ACHN (cell line): ENCODE data around the gene IQGAP1.

ENCODE experiments used
- DNase-seq: peaks from one replicate; pipeline ENCODE4 v3.0.0-alpha.2; 2015
- in situ Hi-C: cut with HindIII; loops from 2 replicates; pipeline ENCODE4 v1.10.0; 2017; ENCODE audit warnings: low sequenced_read_pairs, low pct_ligation_motif_present, low pct_unique_long_range_greater_than_20kb

The IQGAP1 gene

DNA sequence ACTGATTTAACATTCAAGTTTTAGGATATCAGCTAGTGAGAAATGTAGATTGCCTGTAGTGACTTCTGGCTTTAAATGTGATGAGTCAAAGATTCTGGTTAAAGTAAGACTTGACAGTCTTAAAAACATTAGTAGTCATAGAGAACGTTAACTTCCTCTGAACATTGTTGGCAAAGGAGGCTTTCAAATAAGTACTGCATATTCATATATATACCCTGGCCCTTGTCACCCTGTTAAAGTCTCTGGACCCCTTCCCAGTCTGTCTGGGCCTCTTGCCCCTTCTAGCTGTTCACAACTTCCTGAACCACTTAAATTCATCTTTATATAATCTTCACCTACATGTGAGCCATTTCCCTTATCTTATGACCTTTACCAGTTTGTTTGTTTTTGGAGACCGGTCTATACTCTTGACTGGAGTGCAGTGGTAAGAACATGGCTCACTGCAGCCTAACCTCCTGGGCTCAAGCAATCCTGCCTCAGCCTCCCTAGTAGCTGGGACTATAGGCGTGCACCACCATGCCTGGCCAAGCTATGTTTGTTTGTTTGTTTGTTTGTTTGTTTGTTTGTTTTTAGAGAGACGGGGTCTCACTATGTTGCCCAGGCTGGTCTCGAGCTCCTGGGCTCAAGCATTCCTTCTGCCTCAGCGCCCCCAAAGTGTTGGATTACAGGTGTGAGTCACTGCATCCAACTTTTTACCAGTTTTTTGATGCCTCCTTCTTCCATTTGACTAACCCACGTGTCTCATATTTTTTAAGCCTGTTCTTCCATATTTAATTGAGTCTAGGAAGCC is 77.3 kb downstream of the IQGAP1 start:
- peak; percentile 14 for DNase-seq
- in situ Hi-C loops = no loop called here

DNA sequence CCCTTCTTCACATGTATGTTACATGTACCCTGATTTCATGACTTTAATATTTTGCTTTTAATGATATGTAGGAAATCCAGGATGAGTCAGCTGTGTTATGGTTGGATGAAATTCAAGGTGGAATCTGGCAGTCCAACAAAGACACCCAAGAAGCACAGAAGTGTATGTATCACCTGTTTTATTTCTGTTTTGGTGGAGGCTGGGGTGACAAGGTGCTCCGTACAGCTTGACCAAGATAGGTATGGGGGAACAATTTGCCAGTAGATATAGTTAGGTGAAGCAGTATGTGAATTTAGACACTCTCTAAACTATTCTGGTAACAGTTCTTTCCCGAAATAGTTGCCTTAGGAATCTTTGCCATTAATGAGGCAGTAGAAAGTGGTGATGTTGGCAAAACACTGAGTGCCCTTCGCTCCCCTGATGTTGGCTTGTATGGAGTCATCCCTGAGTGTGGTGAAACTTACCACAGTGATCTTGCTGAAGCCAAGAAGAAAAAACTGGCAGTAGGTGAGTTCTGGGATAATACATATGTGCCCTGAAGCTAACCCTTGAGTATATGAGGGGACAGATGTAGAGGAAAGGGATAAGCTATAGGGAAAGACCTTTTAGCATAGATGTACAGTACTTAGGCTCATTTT is 78.0 kb downstream of the IQGAP1 start:
- in situ Hi-C loops = no loop called here
- DNase-seq = no peak

DNA sequence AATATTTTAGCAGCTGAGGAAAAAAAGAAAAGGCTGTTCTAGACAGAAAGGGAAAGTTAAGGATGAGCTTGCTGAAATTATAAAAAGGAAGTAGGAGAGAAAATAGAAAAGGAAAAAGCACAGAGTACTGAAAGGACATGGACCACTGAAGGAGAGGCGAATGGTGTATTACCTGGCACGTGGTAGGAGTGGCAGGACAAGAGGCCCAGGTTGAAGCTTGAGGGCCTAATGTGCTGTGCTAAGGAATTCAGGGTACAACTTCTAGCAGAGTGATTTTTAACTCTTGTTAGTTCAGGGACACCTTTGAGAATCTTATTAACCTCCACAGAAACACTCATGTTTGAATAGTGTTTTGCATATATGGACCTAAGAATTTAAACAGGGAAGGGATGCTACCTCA is 81.7 kb downstream of the IQGAP1 start:
- no peak for DNase-seq
- in situ Hi-C loops = no loop called here

DNA sequence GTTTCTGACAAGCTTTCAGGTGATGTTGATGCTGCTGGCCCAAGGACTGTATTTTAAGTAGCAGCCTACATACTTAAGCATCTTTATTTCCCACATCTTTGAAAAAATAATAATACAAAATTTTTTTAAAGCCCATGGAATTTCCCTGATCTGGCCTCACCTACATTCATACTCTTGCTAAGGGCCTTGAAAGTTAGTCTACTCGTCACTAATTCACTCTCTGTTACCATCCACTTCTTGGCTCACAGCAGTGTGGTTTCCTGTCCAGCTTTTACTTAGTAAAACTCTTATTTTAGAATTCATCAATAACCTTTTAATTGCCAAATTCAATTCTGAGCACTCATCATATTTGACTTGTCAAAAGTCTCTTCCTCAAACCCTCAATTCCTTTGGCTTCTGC is 82.4 kb downstream of the IQGAP1 start:
- no peak for DNase-seq
- in situ Hi-C loops = no loop called here

DNA sequence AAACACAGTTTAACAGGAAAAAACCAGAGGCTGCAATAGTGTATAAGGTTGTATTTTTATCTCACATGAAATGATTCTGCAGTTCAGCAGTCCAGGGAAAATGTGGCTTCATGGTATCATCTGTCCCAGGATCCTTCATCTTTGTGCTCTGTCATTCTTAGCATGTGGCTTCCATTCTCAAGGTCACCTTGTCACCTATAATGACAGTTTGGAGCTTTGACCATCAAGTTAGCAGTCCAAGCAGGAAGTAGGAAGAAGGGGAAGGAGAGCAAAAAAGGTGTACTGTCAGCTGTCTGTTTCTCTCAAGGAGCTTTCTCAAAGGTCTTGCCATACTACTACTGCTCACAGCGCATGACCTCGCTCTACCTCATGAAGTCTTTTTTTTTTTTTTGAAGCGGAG is 83.1 kb downstream of the IQGAP1 start:
- in situ Hi-C loops = no loop called here
- DNase-seq = no peak

DNA sequence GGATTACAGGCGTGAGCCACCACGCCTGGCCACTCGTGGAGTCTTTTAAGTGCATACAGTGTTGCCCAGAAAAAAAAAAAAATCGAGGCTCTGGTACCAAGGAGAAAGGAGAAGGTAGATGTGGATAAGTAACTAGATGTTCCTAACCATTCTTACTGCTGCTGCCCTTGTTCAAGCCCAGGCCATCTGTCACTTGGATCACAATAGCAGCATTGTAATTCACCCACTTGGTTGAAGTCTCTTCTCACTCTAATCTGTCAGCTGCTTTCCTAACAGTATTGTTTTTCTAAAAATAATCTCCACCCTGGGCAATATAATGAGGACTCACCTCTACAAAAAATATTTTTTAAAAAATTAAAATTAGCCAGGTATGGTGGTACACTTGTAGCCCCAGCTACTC is 83.7 kb downstream of the IQGAP1 start:
- in situ Hi-C loops = no loop called here

DNA sequence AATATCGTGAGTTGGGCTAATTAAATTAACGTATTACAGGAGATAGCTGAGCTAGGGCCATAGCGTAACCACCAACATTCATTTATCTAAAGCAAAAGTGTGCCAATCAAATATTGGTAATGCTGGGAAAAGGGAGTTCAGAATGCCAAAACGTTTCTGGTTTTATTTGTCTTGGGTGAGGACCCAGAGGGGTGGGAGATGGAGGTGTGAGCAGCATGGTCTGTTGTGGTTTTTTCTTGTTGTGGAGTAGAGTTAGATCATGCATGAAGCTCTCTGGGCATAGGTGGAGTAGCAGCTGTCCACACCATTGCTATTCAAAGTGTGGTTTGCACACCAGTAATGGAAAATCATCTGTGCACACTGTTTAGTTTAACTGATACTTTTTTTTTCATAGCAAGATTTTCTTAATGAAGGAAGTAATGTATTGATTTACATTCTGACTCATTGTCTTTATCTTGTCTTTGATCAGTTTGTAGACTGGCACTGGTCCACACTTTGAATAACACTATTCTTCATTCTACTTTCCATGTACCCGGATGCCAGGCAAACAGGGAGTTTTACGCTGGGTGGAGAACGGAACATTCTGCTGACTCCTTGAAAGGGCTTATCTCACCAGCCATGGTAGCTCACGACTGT is 90.9 kb downstream of the IQGAP1 start:
- DNase-seq = no peak
- in situ Hi-C loops = no loop called here

More for the DNA sequence above, 83.7 kb downstream of the IQGAP1 start:
- DNase-seq = no peak

DNA sequence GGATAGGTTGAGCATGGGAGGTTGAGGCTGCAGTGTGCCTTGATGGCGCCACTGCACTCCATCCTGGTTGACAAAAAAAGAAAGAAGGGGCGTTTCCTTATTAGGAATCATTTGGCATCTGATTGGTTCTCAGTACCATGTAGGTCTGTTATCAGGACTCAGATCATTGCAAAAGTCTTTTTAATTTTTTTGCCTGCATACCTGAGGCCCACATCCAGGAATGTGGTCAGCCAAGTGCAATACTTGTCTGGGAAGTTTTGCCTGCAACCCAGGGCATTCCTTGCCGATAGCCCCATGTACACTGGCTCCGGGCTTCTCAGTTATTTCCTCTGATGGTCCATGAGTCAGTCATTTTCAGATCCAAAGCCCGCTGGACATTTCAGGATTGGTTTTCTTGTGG is 91.6 kb downstream of the IQGAP1 start:
- in situ Hi-C loops = no loop called here
- DNase-seq = no peak

DNA sequence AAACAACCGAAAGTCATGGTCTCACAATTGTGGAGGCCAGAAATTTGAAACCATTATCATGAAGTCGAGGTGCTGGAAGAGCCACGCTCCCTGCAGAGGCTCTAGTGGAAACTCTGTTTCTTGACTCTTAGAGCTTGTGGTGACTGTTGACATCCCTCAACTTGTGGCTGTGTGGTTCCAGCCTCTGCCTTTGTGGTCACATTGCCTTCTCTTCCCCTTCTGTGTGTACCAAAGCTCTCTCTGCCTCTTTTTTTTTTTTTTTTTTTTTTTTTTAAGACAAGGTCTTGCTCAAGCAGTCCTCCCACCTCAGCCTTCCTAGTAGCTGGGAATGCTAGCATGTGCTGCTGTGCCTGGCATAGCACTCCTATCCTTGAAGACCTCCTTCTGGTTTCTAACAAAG is 93.0 kb downstream of the IQGAP1 start:
- in situ Hi-C loops = no loop called here

DNA sequence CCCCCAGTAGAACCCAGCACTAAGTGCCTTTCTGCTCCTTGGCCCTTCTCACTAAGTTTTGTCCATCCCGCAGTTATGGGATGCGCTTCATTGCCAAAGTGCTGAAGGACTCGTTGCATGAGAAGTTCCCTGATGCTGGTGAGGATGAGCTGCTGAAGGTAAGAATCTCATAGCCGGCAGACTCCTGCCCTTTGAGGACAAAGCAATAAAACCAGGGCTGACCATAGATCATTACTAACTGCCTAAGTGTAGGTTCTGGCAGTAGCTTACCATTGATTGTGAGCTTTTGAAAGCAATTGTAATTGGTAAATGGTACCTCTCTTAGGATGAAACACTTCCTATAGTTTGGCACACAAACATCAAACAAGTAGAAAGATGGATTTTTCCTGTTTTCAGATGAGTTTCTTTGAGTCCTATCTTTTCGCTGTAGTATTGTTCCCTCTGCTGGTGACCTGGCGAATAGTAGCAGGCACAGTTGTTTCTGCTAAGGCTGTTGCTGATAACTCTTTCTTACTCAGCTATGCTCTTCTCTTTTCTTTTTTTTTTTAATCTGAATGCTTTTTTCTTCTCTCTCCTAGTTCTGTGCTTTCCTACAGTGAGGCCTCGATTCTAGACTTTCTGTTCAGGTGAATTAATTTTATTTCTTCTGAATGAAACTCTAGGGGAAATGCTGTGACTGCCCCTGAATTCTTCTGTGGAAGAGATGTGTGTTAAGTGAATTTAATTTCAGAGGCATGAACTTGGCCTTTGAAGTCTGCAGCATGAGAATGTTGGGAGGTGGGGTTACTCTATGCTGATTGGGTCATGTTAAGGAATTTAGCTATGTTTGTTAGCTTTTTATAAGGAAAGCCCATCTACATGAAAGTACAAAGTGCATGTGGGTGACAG is 94.3 kb downstream of the IQGAP1 start:
- DNase-seq = peak; percentile 33
- in situ Hi-C loops = no loop called here

More for the DNA sequence above, 93.0 kb downstream of the IQGAP1 start:
- DNase-seq = no peak

DNA sequence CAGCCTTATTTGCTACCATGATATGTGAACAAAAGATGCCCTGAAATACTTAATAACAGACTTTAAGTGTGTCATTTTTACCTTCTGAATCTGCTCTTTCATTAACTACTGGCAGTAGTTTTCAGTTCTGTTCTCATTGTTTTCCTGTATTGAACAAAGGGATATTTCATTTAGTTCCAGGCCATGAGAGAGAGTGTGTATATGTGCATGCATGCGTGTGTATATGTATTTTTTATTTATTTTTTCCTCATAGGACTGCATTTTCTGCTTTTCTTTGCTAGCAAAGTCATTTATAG is 94.9 kb downstream of the IQGAP1 start:
- in situ Hi-C loops = no loop called here
- DNase-seq = no peak

DNA sequence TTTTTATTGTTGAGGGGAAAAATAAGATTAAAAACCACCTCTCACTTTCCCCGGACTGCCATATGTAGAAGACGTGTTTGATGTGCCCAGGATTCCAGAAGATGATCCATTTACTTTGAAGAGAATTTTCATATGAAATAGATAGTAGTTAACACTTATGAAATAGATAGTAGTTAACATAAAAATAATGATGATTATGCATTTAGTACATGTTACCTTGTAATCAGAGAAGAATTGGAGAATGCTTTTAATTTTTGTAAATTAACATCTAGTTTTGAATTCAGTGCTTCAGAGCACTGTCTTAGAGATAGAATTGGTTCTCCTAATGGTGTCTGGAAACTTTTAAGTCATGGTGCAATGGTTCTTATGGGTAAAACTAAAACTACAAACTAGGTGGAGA is 95.6 kb downstream of the IQGAP1 start:
- no peak for DNase-seq
- in situ Hi-C loops = no loop called here

DNA sequence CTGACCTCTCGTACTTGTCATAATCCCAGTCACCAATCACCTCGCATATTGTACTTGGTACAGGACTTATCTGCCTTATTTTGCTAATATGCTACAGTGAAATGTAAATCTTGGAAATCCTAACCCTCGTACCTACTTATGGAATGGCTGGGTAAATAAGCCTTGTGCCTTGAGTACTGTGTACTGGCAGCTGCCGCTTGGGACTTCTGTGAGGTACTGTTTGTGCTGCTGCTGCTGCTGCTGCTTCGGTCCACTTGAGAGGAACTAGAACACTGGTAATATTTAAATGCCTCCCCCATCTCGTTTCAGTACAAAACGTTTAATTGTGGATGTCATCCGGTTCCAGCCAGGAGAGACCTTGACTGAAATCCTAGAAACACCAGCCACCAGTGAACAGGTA is 99.1 kb downstream of the IQGAP1 start:
- in situ Hi-C loops = no loop called here
- no peak for DNase-seq

DNA sequence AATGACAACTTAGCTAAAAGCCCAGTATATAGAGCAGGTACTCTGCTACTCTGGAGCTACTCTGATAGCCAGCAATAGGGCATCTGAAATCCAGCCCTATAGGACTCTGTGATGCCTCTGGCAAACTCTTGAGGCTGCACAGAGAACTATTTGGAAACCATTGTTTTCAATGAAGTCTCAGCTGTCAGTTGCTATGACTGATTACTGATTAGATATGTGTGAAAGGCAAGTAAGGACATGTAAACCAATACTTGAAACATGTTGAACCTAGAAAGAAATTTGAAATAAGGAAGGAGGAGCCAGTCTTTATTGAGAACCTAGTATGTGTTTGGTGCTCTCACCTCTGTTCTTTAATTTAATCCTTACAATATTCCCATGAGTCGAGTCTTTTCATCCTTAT is 101.5 kb downstream of the IQGAP1 start:
- no peak for DNase-seq
- in situ Hi-C loops = no loop called here

DNA sequence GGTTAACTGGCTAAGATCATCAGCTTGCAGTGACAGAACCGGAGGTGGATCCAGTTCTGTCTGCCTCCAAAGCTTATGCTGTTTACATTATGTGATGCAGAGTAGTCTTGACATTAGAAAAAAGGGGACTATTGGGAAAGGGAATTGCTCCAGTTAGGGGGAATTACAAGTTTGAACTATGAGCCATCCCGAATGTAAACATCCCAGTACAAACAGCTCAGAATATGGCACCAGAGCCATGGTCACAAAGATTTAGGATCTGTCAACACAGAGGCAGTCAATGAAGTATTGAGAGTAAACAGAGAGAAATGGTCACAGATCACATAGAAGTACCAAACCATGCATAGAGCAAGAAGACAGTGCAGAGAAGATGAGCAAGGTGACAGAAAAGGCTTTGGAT is 101.9 kb downstream of the IQGAP1 start:
- in situ Hi-C loops = no loop called here

DNA sequence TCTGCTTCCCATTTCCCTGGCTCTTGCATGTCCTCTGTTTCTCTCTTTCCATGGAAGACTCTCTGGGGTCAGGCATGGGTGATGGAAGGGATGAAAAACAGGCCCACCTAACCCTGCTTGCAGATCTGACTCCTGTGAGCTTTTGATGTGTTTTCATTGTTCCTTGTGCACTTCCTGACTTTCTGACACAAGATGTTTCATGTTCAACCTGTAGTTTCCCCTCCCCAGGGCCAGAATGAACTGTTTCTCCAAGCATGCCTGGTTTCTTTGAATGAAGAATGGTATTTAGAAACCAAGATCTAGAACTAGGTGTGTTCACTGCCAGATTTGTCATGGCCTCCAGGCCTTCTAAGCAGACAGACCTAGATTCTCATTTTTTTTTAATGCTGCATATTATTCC is 105.6 kb downstream of the IQGAP1 start:
- DNase-seq = no peak
- in situ Hi-C loops = no loop called here

More for the DNA sequence above, 101.9 kb downstream of the IQGAP1 start:
- DNase-seq = no peak

DNA sequence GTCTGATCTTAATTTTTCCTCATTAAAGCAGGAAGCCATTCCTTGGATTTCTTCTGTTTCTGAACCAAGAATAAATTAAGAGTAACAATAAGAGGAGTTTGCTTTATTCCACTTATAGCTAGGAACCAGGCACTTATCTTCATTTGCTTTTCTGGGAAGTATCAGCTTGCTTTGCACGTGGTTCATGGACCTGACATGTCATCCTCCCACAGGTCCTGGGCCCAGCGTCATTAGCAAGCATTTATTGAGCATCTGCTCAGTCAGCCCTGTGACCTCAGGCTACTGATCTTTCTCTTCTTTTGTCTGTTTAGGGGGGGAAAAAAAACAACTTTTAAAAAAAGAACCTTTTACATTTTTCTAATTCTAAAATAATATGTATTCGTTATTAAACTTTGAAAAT is 107.0 kb downstream of the IQGAP1 start:
- in situ Hi-C loops = no loop called here
- no peak for DNase-seq

DNA sequence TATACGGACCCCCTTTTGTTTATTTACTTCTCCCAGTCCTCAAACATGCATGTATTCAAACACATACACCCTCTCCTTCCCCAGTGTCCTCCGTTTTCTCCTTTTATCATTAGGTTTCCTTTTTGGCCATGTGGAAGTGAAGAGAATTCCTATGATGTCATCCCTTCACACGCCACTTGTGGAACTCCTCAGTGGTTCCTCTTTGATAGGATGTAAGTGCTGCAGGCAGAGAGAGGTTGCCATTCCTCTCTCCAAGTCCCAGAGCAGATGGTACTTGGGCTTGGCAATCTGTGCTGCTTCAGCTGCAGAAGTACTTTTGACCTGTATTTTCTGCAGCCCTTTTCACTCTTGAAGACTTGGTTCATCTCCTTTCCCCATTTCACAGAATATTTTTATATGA is 108.7 kb downstream of the IQGAP1 start:
- in situ Hi-C loops = no loop called here
- no peak for DNase-seq

DNA sequence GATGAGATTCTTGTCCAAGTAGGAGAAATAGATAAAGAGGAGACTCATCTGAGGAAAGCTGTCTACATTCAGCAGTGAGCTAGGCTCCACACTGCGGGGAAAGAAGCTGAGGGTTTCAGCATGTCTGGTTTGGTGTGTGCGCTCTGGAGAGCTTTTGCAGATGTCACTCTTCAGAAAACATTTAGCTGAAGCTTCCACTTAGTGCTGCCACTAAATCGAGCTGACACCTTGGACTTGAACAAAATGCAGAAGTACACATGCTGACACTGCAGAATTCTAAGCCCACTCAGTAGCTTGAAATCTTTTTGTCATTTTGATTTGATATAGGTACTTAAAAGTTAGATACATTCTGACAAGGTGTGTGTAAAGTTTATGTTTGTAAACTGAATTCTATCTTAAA is 109.3 kb downstream of the IQGAP1 start:
- no peak for DNase-seq
- in situ Hi-C loops = no loop called here
